OCI-LY1 (cell line): ENCODE data around the gene TRPM2.

ENCODE experiments used
- H2AFZ ChIP-seq: fragments of 200-600 bp; sonication (generic), shearing (Covaris generic); 2 replicates; pipeline ENCODE4 v1.6.0; 2014; ENCODE audit warnings: antibody characterized with exemption, mild to moderate bottlenecking, low read length
- H3F3A ChIP-seq: fragments of 200-600 bp; sonication (generic), shearing (Covaris generic); 2 replicates; pipeline ENCODE4 v1.6.0; 2014; ENCODE audit warnings: mild to moderate bottlenecking, antibody characterized with exemption, low read length, moderate library complexity; ENCODE audit not compliant: insufficient read depth
- H3K27ac ChIP-seq: fragments of 200-600 bp; sonication (generic); 2 replicates; pipeline ENCODE4 v1.5.1; 2014; ENCODE audit warnings: low read length, mixed run types, mild to moderate bottlenecking, low read depth; ENCODE audit not compliant: poor library complexity, severe bottlenecking
- H3K27me3 ChIP-seq: fragments of 200-600 bp; sonication (generic); 2 replicates; pipeline ENCODE4 v1.6.0; 2014; ENCODE audit warnings: antibody characterized with exemption, mild to moderate bottlenecking, low read length, moderate library complexity; ENCODE audit not compliant: insufficient read depth
- H3K36me3 ChIP-seq: fragments of 200-600 bp; sonication (generic); 2 replicates; pipeline ENCODE4 v1.6.1; 2014; ENCODE audit warnings: mild to moderate bottlenecking, antibody characterized with exemption, low read length, moderate library complexity, mixed read lengths; ENCODE audit not compliant: insufficient read depth
- H3K4me1 ChIP-seq: fragments of 200-600 bp; sonication (generic); 2 replicates; pipeline ENCODE4 v1.5.1; 2014; ENCODE audit warnings: mild to moderate bottlenecking, low read length, moderate library complexity; ENCODE audit not compliant: insufficient read depth, severe bottlenecking
- H3K4me2 ChIP-seq: fragments of 200-600 bp; sonication (generic), shearing (Covaris generic); 2 replicates; pipeline ENCODE4 v1.6.1; 2014; ENCODE audit warnings: low read length
- H3K4me3 ChIP-seq: fragments of 200-600 bp; sonication (generic); 2 replicates; pipeline ENCODE4 v1.5.1; 2014; ENCODE audit warnings: low read length, low read depth, mild to moderate bottlenecking, mixed read lengths; ENCODE audit not compliant: poor library complexity, severe bottlenecking
- H3K79me2 ChIP-seq: fragments of 200-600 bp; shearing (Covaris generic); 2 replicates; pipeline ENCODE4 v1.6.1; 2016; ENCODE audit warnings: mixed run types, low read length, mixed read lengths; ENCODE audit not compliant: insufficient read depth
- H3K9ac ChIP-seq: fragments of 200-600 bp; sonication (generic), shearing (Covaris generic); 2 replicates; pipeline ENCODE4 v1.6.1; 2014; ENCODE audit warnings: mild to moderate bottlenecking, low read length, mixed read lengths
- H3K9me2 ChIP-seq: fragments of 200-600 bp; sonication (generic), shearing (Covaris generic); 2 replicates; pipeline ENCODE4 v1.6.1; 2014; ENCODE audit warnings: low read depth, mild to moderate bottlenecking, low read length, mixed read lengths
- H3K9me3 ChIP-seq: fragments of 200-600 bp; shearing (Covaris generic); 2 replicates; pipeline ENCODE4 v1.6.1; 2014; ENCODE audit warnings: low read length, mixed read lengths
- H4K20me1 ChIP-seq: fragments of 200-600 bp; sonication (generic), shearing (Covaris generic); 2 replicates; pipeline ENCODE4 v1.6.0; 2016; ENCODE audit warnings: mild to moderate bottlenecking, low read length; ENCODE audit not compliant: insufficient read depth
- CTCF ChIP-seq: fragments of 200-600 bp; sonication (generic), shearing (Covaris generic); IDR thresholded peaks from 2 replicates; pipeline ENCODE4 v1.5.1; 2017; ENCODE audit warnings: mild to moderate bottlenecking, antibody characterized with exemption, low read length, moderate library complexity, mixed read lengths
- EZH2 ChIP-seq: fragments of 200-600 bp; sonication (generic), shearing (Covaris generic); IDR thresholded peaks from 2 replicates; pipeline ENCODE4 v1.8.0; 2017; ENCODE audit warnings: borderline replicate concordance, mixed run types, mild to moderate bottlenecking, antibody characterized with exemption, low read length, moderate library complexity, mixed read lengths

Gene TRPM2

GRCh38 chr21:44375761-44376241 is 22.4 kb downstream of the TRPM2 start:
- H3K9ac ChIP-seq: no peak overlapping the region
- H4K20me1 ChIP-seq: no peaks in the 10 kb centered on the region
- H3K4me2 ChIP-seq: no peak overlapping the region

GRCh38 chr21:44376606-44377005 is 23.2 kb downstream of the TRPM2 start:
- Histone ChIP-seq H3K9me3 (no peaks in the 10 kb centered on the region), H3F3A (no peaks in the 10 kb centered on the region)

More at GRCh38 chr21:44375761-44376241, 22.4 kb downstream of the TRPM2 start:
- no peak overlapping the region for H3K4me3 ChIP-seq
- H2AFZ ChIP-seq: no peak overlapping the region
- no peak for TF ChIP-seq CTCF
- TF ChIP-seq EZH2: no peak
- no peaks in the 10 kb centered on the region for H3K9me3 ChIP-seq
- H3K79me2 ChIP-seq: no peaks in the 10 kb centered on the region
- no peaks in the 10 kb centered on the region for H3K36me3 ChIP-seq
- H3K27me3 ChIP-seq: peaks cover 12% of the 10 kb centered on the region; the same call in 1 of the 2 replicates
- no peaks in the 10 kb centered on the region for H3F3A ChIP-seq
- H3K4me1 ChIP-seq: no peaks in the 10 kb centered on the region
- H3K9me2 ChIP-seq: no peaks in the 10 kb centered on the region
- no peak overlapping the region for H3K27ac ChIP-seq

GRCh38 chr21:44377201-44377921 is 23.9 kb downstream of the TRPM2 start:
- Histone ChIP-seq H4K20me1 (no peaks in the 10 kb centered on the region), H3K9me3 (no peaks in the 10 kb centered on the region), H3K79me2 (no peaks in the 10 kb centered on the region), H3F3A (no peaks in the 10 kb centered on the region), H3K9me2 (no peaks in the 10 kb centered on the region), H3K4me1 (no peaks in the 10 kb centered on the region), H3K27ac (no peak overlapping the region), H3K4me2 (no peak overlapping the region), H3K9ac (no peak overlapping the region), H3K4me3 (no peak overlapping the region), H3K27me3 (peaks cover 12% of the 10 kb centered on the region; the same call in 1 of the 2 replicates), H3K36me3 (no peaks in the 10 kb centered on the region), H2AFZ (no peak overlapping the region)
- TF ChIP-seq CTCF (peak; percentile 38; the same call in 1 of the 2 replicates), EZH2 (no peak)

More at GRCh38 chr21:44376606-44377005, 23.2 kb downstream of the TRPM2 start:
- Histone ChIP-seq H3K79me2 (no peaks in the 10 kb centered on the region), H3K4me3 (no peak overlapping the region), H3K36me3 (no peaks in the 10 kb centered on the region), H2AFZ (no peak overlapping the region), H3K4me2 (no peak overlapping the region), H3K27ac (no peak overlapping the region), H3K9ac (no peak overlapping the region), H3K9me2 (no peaks in the 10 kb centered on the region), H3K27me3 (peaks cover 12% of the 10 kb centered on the region; the same call in 1 of the 2 replicates), H3K4me1 (no peaks in the 10 kb centered on the region), H4K20me1 (no peaks in the 10 kb centered on the region)
- no peak for TF ChIP-seq EZH2
- no peak for TF ChIP-seq CTCF
